B cell (primary cell): ENCODE measurements around the gene STON2. TPM values are rescaled to one million over a fixed set of nuclear protein-coding genes. Genes with fewer than 3 reads are reported as not detected.

ENCODE experiments used
- ATAC-seq: fragments of 200-7000 bp; cut with Tn5 transposase; one replicate; pipeline ENCODE4 v1.10.0; 2021; ENCODE audit warnings: low read depth, mild to moderate bottlenecking, moderate number of reproducible peaks, moderate library complexity
- CTCF ChIA-PET: fragments of 350-600 bp; sonication (Branson Sonifier 250); formaldehyde crosslinking; loops from one replicate; lab custom pipeline; 2021; ENCODE audit warnings: antibody characterized with exemption, inconsistent platforms; lab: Charles Lee
- POLR2A ChIA-PET: fragments of 350-600 bp; sonication (Branson Sonifier 250); formaldehyde crosslinking; loops from one replicate; lab custom pipeline; 2021; ENCODE audit warnings: antibody characterized with exemption; lab: Charles Lee
- DNase-seq: peaks from one replicate; pipeline ENCODE4 v3.0.0; 2013
- H2AFZ ChIP-seq: 2 replicates; pipeline ENCODE4 v1.6.1; 2012; ENCODE audit warnings: mild to moderate bottlenecking, low read depth, low read length; ENCODE audit not compliant: insufficient read depth, poor library complexity, severe bottlenecking
- H3K27ac ChIP-seq, 2 donors: 1 replicate in 1 of 2; 2 replicates in 1 of 2; pipeline ENCODE4 v1.5.1; 2012 to 2013; ENCODE audit warnings: low read length in 2 of 2, mild to moderate bottlenecking in 2 of 2, moderate library complexity in 1 of 2
- H3K27me3 ChIP-seq, 4 experiments: fragments of 200-600 bp in 1 of 4; sonication (generic) in 1 of 4; replicated peaks in 1 of 4; 1 replicate in 2 of 4; 2 replicates in 2 of 4; pipeline versions ENCODE4 v1.6.1 to v1.7.0; 2013 to 2016; ENCODE audit warnings: low read length in 3 of 4, mild to moderate bottlenecking in 2 of 4, mixed read lengths in 1 of 4, moderate library complexity in 1 of 4; ENCODE audit not compliant: insufficient read depth in 4 of 4, control insufficient read depth in 3 of 4; ENCODE audit errors: control extremely low read depth in 1 of 4
- H3K36me3 ChIP-seq, 2 experiments: replicated peaks in 1 of 2; 1 replicate in 1 of 2; 2 replicates in 1 of 2; pipeline versions ENCODE4 v1.6.1 to v1.7.1; 2013; ENCODE audit warnings: low read length in 1 of 2; ENCODE audit not compliant: insufficient read depth in 2 of 2, control insufficient read depth in 1 of 2; ENCODE audit errors: control extremely low read depth in 1 of 2, extremely low read depth in 1 of 2
- H3K4me1 ChIP-seq, 2 donors: fragments of 200-600 bp in 1 of 2; sonication (generic) in 1 of 2; 1 replicate in 1 of 2; 2 replicates in 1 of 2; pipeline versions ENCODE4 v1.5.1 to v1.6.1; 2013 to 2017; ENCODE audit warnings: low read length in 2 of 2; ENCODE audit not compliant: control insufficient read depth in 2 of 2, insufficient read depth in 2 of 2
- H3K4me2 ChIP-seq: replicated peaks from 2 replicates; pipeline ENCODE3; 2012; ENCODE audit warnings: mild to moderate bottlenecking, low read depth, low read length; ENCODE audit not compliant: poor library complexity, severe bottlenecking
- H3K4me3 ChIP-seq, 5 experiments: fragments of 200-600 bp in 1 of 5; sonication (generic) in 1 of 5; 1 replicate in 3 of 5; 2 replicates in 2 of 5; pipeline versions ENCODE4 v1.5.1 to v1.7.0; 2011 to 2016; ENCODE audit warnings: low read length in 4 of 5, mild to moderate bottlenecking in 4 of 5, low read depth in 2 of 5, control low read depth in 1 of 5, moderate library complexity in 1 of 5; ENCODE audit not compliant: insufficient read depth in 1 of 5; ENCODE audit errors: control extremely low read depth in 1 of 5, extremely low read depth in 1 of 5
- H3K79me2 ChIP-seq: fragments of 200-600 bp; sonication (generic); one replicate; pipeline ENCODE4 v1.6.0; 2016; ENCODE audit warnings: low read length; ENCODE audit not compliant: control insufficient read depth, insufficient read depth
- H3K9ac ChIP-seq: fragments of 200-600 bp; sonication (generic); 2 replicates; pipeline ENCODE4 v1.6.1; 2017; ENCODE audit warnings: mild to moderate bottlenecking, low read length, moderate library complexity
- H3K9me3 ChIP-seq, 3 donors: one replicate each; pipeline versions ENCODE4 v1.6.1 to v1.7.1; 2013; ENCODE audit warnings: low read length in 2 of 3; ENCODE audit not compliant: control insufficient read depth in 2 of 3, insufficient read depth in 1 of 3; ENCODE audit errors: control extremely low read depth in 1 of 3
- H4K20me1 ChIP-seq: 2 replicates; pipeline ENCODE4 v1.6.0; 2012; ENCODE audit warnings: mild to moderate bottlenecking, low read length; ENCODE audit not compliant: insufficient read depth, control insufficient read depth, poor library complexity, severe bottlenecking
- H3K27ac Mint-ChIP-seq: one replicate; pipeline ENCODE4 v1.8.0; 2021; ENCODE audit warnings: mixed read lengths
- H3K27me3 Mint-ChIP-seq: one replicate; pipeline ENCODE4 v1.8.0; 2021; ENCODE audit warnings: mixed read lengths
- H3K4me1 Mint-ChIP-seq: one replicate; pipeline ENCODE4 v1.8.0; 2021; ENCODE audit warnings: mixed read lengths
- H3K4me3 Mint-ChIP-seq: one replicate; pipeline ENCODE4 v1.8.0; 2021; ENCODE audit warnings: mixed read lengths
- H3K9me3 Mint-ChIP-seq: one replicate; pipeline ENCODE4 v1.8.0; 2022; ENCODE audit warnings: mixed read lengths; ENCODE audit not compliant: insufficient read depth
- CTCF ChIP-seq: fragments of 200-600 bp; IDR thresholded peaks from one replicate; pipeline ENCODE4 v1.8.0; 2022; ENCODE audit warnings: antibody characterized with exemption, mild to moderate bottlenecking
- EZH2 ChIP-seq: IDR thresholded peaks from 2 replicates; pipeline ENCODE4 v1.6.1; 2012; ENCODE audit warnings: borderline replicate concordance, low read depth, mild to moderate bottlenecking, moderate library complexity, low read length; ENCODE audit not compliant: insufficient read depth, poor library complexity, severe bottlenecking
- WGBS: methylation state at CpG from one replicate; pipeline ENCODE4 v1.1.5; 2013; ENCODE audit warnings: missing lambda C conversion rate; ENCODE audit not compliant: insufficient coverage; 5-methylcytosine and 5-hydroxymethylcytosine counted together
- intact Hi-C: fragments of 100-400 bp; cut with micrococcal nuclease; formaldehyde crosslinking; loops from one replicate; pipeline ENCODE4 v1.10.0; 2022
- polyA plus RNA-seq: library from polyadenylated mRNA; depleted of rRNA; stranded (reverse); fragments of >200 nt; gene quantifications from 2 replicates; pipeline ENCODE4 v1.2.3, GENCODE V29; 2012
- total RNA-seq, 2 donors: library from RNA; stranded (reverse); fragments of 120-200 nt in 1 of 2; gene quantifications; 1 replicate in 1 of 2; 2 replicates in 1 of 2; pipeline versions ENCODE4 v1.2.3 to v1.2.4, GENCODE V29; 2013 to 2022

The STON2 gene
- total and polyA plus RNA-seq, 2 donors (not counting 1 experiment from before 2014, with no cell fraction given): 0.03 TPM; not detected in 1

GRCh38 chr14:81313775-81314429 is 86.2 kb downstream of the STON2 start:
- Histone ChIP-seq H3K4me1 (no peaks in the 10 kb centered on the region), H3K9me3 (peaks cover 0 to 4% (median 0%) of the 10 kb centered on the region in 3 donors), H3K9ac (no peak overlapping the region), H3K4me2 (no peak overlapping the region), H2AFZ (no peak overlapping the region), H3K79me2 (no peaks in the 10 kb centered on the region), H3K36me3 (no peaks in the 10 kb centered on the region), H3K27me3 (peaks cover 0 to 4% (median 1%) of the 10 kb centered on the region in 4 experiments), H3K4me3 (no peak overlapping the region), H3K27ac (no peak overlapping the region), H4K20me1 (no peaks in the 10 kb centered on the region)
- ATAC-seq (no peak), DNase-seq (no peak)
- no peak overlapping the region for H3K4me3 Mint-ChIP-seq
- peaks cover 2% of the 10 kb centered on the region for H3K4me1 Mint-ChIP-seq
- peaks cover 15% of the 10 kb centered on the region for H3K27me3 Mint-ChIP-seq
- no peak for TF ChIP-seq CTCF
- no peak for TF ChIP-seq EZH2
- 100% methylated on average over 1 of the region's 3 CpGs for WGBS
- H3K27ac Mint-ChIP-seq: no peak overlapping the region
- intact Hi-C loops: no loop called here
- no peaks in the 10 kb centered on the region for H3K9me3 Mint-ChIP-seq
- POLR2A ChIA-PET: no interaction called here
- CTCF ChIA-PET: no interaction called here

GRCh38 chr14:81313200-81313599 is 86.9 kb downstream of the STON2 start:
- H2AFZ ChIP-seq: no peak overlapping the region
- H3K9me3 Mint-ChIP-seq: no peaks in the 10 kb centered on the region
- no peaks in the 10 kb centered on the region for H3K4me1 ChIP-seq
- no peak overlapping the region for H3K4me3 ChIP-seq
- H3K27ac ChIP-seq: no peak overlapping the region
- ChIA-PET POLR2A (no interaction called here), CTCF (no interaction called here)
- intact Hi-C loops: no loop called here
- H3K79me2 ChIP-seq: no peaks in the 10 kb centered on the region
- no peak for DNase-seq
- ATAC-seq: no peak
- WGBS: no CpG with 5 or more reads among the region's 7 CpGs
- TF ChIP-seq CTCF (no peak), EZH2 (no peak)
- peaks cover 0 to 4% (median 1%) of the 10 kb centered on the region in 4 experiments for H3K27me3 ChIP-seq
- peaks cover 0 to 4% (median 0%) of the 10 kb centered on the region in 3 donors for H3K9me3 ChIP-seq
- H3K4me3 Mint-ChIP-seq: no peak overlapping the region
- H4K20me1 ChIP-seq: no peaks in the 10 kb centered on the region
- H3K9ac ChIP-seq: no peak overlapping the region
- H3K4me1 Mint-ChIP-seq: peaks cover 2% of the 10 kb centered on the region
- H3K4me2 ChIP-seq: no peak overlapping the region
- peaks cover 15% of the 10 kb centered on the region for H3K27me3 Mint-ChIP-seq
- H3K36me3 ChIP-seq: no peaks in the 10 kb centered on the region
- H3K27ac Mint-ChIP-seq: no peak overlapping the region
